ENCODE results near the gene EFCAB6. TPM values are rescaled to one million over a fixed set of nuclear protein-coding genes. Genes with fewer than 3 reads are reported as not detected.

EFCAB6 gene
- total and polyA plus RNA-seq, 2 donors (not counting 3 experiments of a cell fraction or from before 2014, with no cell fraction given) = 0.07 to 0.31 TPM

- TF ChIP-seq POLR2AphosphoS5 (IDR thresholded peaks at IDR 0.05; ENCODE audit: insufficient read depth, low read depth, low read length) = no peak
- TF ChIP-seq GATA2 (IDR thresholded peaks at IDR 0.05; ENCODE audit: insufficient read depth, insufficient read length, low read depth, low read length) = no peak
- H3K4me1 ChIP-seq (ENCODE audit: control insufficient read depth, extremely low read depth, insufficient read depth, low read length) = no peaks in the 10 kb centered on the region
- H2AFZ ChIP-seq (ENCODE audit: low read depth, low read length) = no peak overlapping the region
- H3K4me2 ChIP-seq (ENCODE audit: insufficient read depth, low read length) = no peak overlapping the region
- H3K79me2 ChIP-seq (ENCODE audit: control insufficient read depth, insufficient read depth, low read length) = no peaks in the 10 kb centered on the region
- no peaks in the 10 kb centered on the region for H3K9me3 ChIP-seq (replicated peaks; ENCODE audit: control insufficient read depth, insufficient read depth, low read length)
- DNase-seq (ENCODE audit: low read depth, low spot score) (no peak), FAIRE-seq (no peak)
- H3K27ac ChIP-seq (ENCODE audit: insufficient read depth, low read depth, low read length) = no peak overlapping the region
- no peaks in the 10 kb centered on the region for H4K20me1 ChIP-seq (replicated peaks; ENCODE audit: control insufficient read depth, extremely low read depth, insufficient read depth, low read length)
- no peaks in the 10 kb centered on the region for H3K27me3 ChIP-seq (ENCODE audit: control insufficient read depth in 2 of 2, insufficient read depth in 2 of 2, low read length in 2 of 2)
- intact Hi-C loops (cut with micrococcal nuclease) (no loop called here), dilution Hi-C loops (cut with MboI; ENCODE audit: extremely low pct_ligation_motif_present, low sequenced_read_pairs) (no loop called here)
- H3K9me1 ChIP-seq (replicated peaks; ENCODE audit: control insufficient read depth, extremely low read depth, insufficient read depth, low read length) = no peaks in the 10 kb centered on the region
- no TSS peak for BruUV-seq (replicated peaks)
- no peak overlapping the region for H3K4me3 ChIP-seq (replicated peaks in 1 of 3; ENCODE audit: insufficient read depth in 1 of 3, low read depth in 1 of 3, low read length in 3 of 3)
- H3K9ac ChIP-seq (replicated peaks; ENCODE audit: extremely low read depth, insufficient read depth, low read length) = no peak overlapping the region
- H3K36me3 ChIP-seq (ENCODE audit: control insufficient read depth in 2 of 2, extremely low read depth in 1 of 2, insufficient read depth in 2 of 2, low read length in 2 of 2) = no peaks in the 10 kb centered on the region
- CTCF ChIA-PET = no interaction called here
- POLR2A ChIA-PET = no interaction called here
Observed at GRCh38 chr22:43484227-43484626, 327.9 kb downstream of the EFCAB6 start.

- no peak for TF ChIP-seq POLR2A (IDR thresholded peaks at IDR 0.05; ENCODE audit: low read depth, low read length)
- no peak for TF ChIP-seq EZH2 (IDR thresholded peaks at IDR 0.05; ENCODE audit: borderline replicate concordance, low read depth, low read length, severe bottlenecking)
- TF ChIP-seq FOS (IDR thresholded peaks at IDR 0.05; ENCODE audit: borderline replicate concordance, insufficient read depth, low read length) = no peak
- no peak for TF ChIP-seq MYC (IDR thresholded peaks at IDR 0.05; ENCODE audit: low read depth, low read length)
- no peak for TF ChIP-seq POLR2AphosphoS5 (IDR thresholded peaks at IDR 0.05; ENCODE audit: insufficient read depth, low read depth, low read length)
- TF ChIP-seq GATA2 (IDR thresholded peaks at IDR 0.05; ENCODE audit: insufficient read depth, insufficient read length, low read depth, low read length) = no peak
- TF ChIP-seq JUN (IDR thresholded peaks at IDR 0.05; ENCODE audit: borderline replicate concordance, insufficient read depth, insufficient read length, low read depth) = no peak
- no peak for TF ChIP-seq CTCF (IDR thresholded peaks at IDR 0.05; ENCODE audit: extremely low read depth in 1 of 2, insufficient read depth in 1 of 2, low read depth in 1 of 2, low read length in 2 of 2)
- no peak for TF ChIP-seq MAX (IDR thresholded peaks at IDR 0.05; ENCODE audit: insufficient read depth, insufficient read length)
- dilution Hi-C loops (cut with MboI; ENCODE audit: extremely low pct_ligation_motif_present, low sequenced_read_pairs) (no loop called here), intact Hi-C loops (cut with micrococcal nuclease) (no loop called here)
- Histone ChIP-seq H3K9ac (replicated peaks; ENCODE audit: extremely low read depth, insufficient read depth, low read length) (no peak overlapping the region), H3K9me3 (replicated peaks; ENCODE audit: control insufficient read depth, insufficient read depth, low read length) (no peaks in the 10 kb centered on the region), H2AFZ (ENCODE audit: low read depth, low read length) (no peak overlapping the region), H3K36me3 (ENCODE audit: control insufficient read depth in 2 of 2, extremely low read depth in 1 of 2, insufficient read depth in 2 of 2, low read length in 2 of 2) (no peaks in the 10 kb centered on the region), H3K9me1 (replicated peaks; ENCODE audit: control insufficient read depth, extremely low read depth, insufficient read depth, low read length) (no peaks in the 10 kb centered on the region), H3K4me2 (ENCODE audit: insufficient read depth, low read length) (no peak overlapping the region), H3K27ac (ENCODE audit: insufficient read depth, low read depth, low read length) (no peak overlapping the region), H3K4me3 (replicated peaks in 1 of 3; ENCODE audit: insufficient read depth in 1 of 3, low read depth in 1 of 3, low read length in 3 of 3) (no peak overlapping the region), H3K4me1 (ENCODE audit: control insufficient read depth, extremely low read depth, insufficient read depth, low read length) (no peaks in the 10 kb centered on the region), H4K20me1 (replicated peaks; ENCODE audit: control insufficient read depth, extremely low read depth, insufficient read depth, low read length) (no peaks in the 10 kb centered on the region), H3K27me3 (ENCODE audit: control insufficient read depth in 2 of 2, insufficient read depth in 2 of 2, low read length in 2 of 2) (no peaks in the 10 kb centered on the region), H3K79me2 (ENCODE audit: control insufficient read depth, insufficient read depth, low read length) (no peaks in the 10 kb centered on the region)
- BruUV-seq (replicated peaks) = no TSS peak
- DNase-seq (ENCODE audit: low read depth, low spot score) = no peak
- ChIA-PET CTCF (no interaction called here), POLR2A (no interaction called here)
- FAIRE-seq = no peak
Observed at GRCh38 chr22:43483669-43484068, 328.4 kb downstream of the EFCAB6 start.

Measured in endothelial cell of umbilical vein (primary cell).